Adrenal gland (tissue), 12 donors: Measurements from ENCODE around the gene RBM26. TPM values are rescaled to one million over a fixed set of nuclear protein-coding genes. Genes with fewer than 3 reads are reported as not detected.

Experiments
- DNase-seq, 7 donors: peaks; one replicate each; pipeline ENCODE4 v3.0.0-alpha.2; 2019 to 2020
- H3K27ac ChIP-seq, 5 donors: fragments of 200-600 bp; sonication (generic) in 4 of 5; 1 replicate in 3 of 5; 2 replicates in 2 of 5; pipeline versions ENCODE4 v1.5.1 to v1.8.0; 2016 to 2020; ENCODE audit warnings: mild to moderate bottlenecking in 1 of 5
- H3K27me3 ChIP-seq: fragments of 200-600 bp; 2 replicates; pipeline ENCODE4 v1.8.0; 2021
- H3K36me3 ChIP-seq, 2 donors: fragments of 200-600 bp; replicated peaks in 1 of 2; 1 replicate in 1 of 2; 2 replicates in 1 of 2; pipeline versions ENCODE4 v1.5.1 to v1.8.0; 2018 to 2022
- H3K4me1 ChIP-seq, 2 donors: fragments of 200-600 bp; replicated peaks in 1 of 2; 1 replicate in 1 of 2; 2 replicates in 1 of 2; pipeline versions ENCODE4 v1.5.1 to v1.8.0; 2018 to 2021
- H3K4me3 ChIP-seq, 4 donors: fragments of 200-600 bp; sonication (generic) in 3 of 4; one replicate each; pipeline ENCODE4 v1.5.1; 2016 to 2018
- H3K9me3 ChIP-seq, 3 donors: fragments of 200-600 bp; sonication (generic) in 1 of 3; replicated peaks in 1 of 3; 1 replicate in 2 of 3; 2 replicates in 1 of 3; pipeline versions ENCODE4 v1.5.1 to v1.8.0; 2016 to 2021
- POLR2A ChIP-seq, 2 donors: fragments of 450-650 bp; IDR thresholded peaks; one replicate each; pipeline ENCODE4 v1.6.1; 2017; ENCODE audit warnings: antibody characterized with exemption in 2 of 2, mild to moderate bottlenecking in 2 of 2, moderate library complexity in 1 of 2
- WGBS, 4 donors: extraction: QIAGEN DNeasy Blood & Tissue Kit in 2 of 4; methylation state at CpG; one replicate each; pipeline versions ENCODE4 v1.1.5 to v1.1.7; 2013 to 2017; 5-methylcytosine and 5-hydroxymethylcytosine counted together
- intact Hi-C, 2 donors: fragments of 100-400 bp; cut with DNase I; formaldehyde crosslinking; loops; one replicate each; pipeline versions ENCODE4 v1.14.1 to v1.15.0; 2022 to 2023
- polyA plus RNA-seq, 3 donors: library from polyadenylated mRNA; stranded (reverse); fragments of 200-250 nt in 2 of 3; fragments of 350-450 nt in 1 of 3; fragmentation: Illumina TruSeq in 1 of 3; extraction: RNeasy Lipid Tissue Mini Kit (QIAGEN cat#74804) in 1 of 3; gene quantifications; one replicate each; pipeline ENCODE4 v1.2.3, GENCODE V29; 2013 to 2014
- total RNA-seq, 9 donors: library from RNA; depleted of rRNA in 4 of 9; stranded (reverse); fragments of >200 nt in 4 of 9; fragments of 120-200 nt in 1 of 9; fragmentation: NEBNext Ultra II Directional in 1 of 9; extraction: Animal tissue kit (Norgen Biotek cat#: 25700) in 1 of 9; gene quantifications; one replicate each; pipeline versions ENCODE4 v1.1.0 to v1.2.4, GENCODE V29; 2013 to 2023
- TF ChIP-seq, protein P1 (sequence below), 6 experiments: fragments of 450-650 bp in 4 of 6; fragments of 200-600 bp in 2 of 6; sonication (generic) in 1 of 6; IDR thresholded peaks; 1 replicate in 5 of 6; 2 replicates in 1 of 6; pipeline versions ENCODE4 v1.5.1 to v1.8.0; 2016 to 2021; ENCODE audit warnings: antibody characterized with exemption in 6 of 6, mild to moderate bottlenecking in 2 of 6, moderate library complexity in 1 of 6
- donor health status: healthy with polysubstance abuse.
- donor health status: Bipolar disorder and iron deficiency.
- donor health status: DM: yes; HTN: yes; CAD: no.
- donor health status: DM: no; HTN: no; CAD: no.
- donor health status: DM: no; HTN: no; CAD: no.
- donor health status: DM: yes; HTN: yes; CAD: no.

RBM26 gene
- total and polyA plus RNA-seq, 12 donors, result 18.7 to 62.5 (median 39.7) TPM

DNA sequence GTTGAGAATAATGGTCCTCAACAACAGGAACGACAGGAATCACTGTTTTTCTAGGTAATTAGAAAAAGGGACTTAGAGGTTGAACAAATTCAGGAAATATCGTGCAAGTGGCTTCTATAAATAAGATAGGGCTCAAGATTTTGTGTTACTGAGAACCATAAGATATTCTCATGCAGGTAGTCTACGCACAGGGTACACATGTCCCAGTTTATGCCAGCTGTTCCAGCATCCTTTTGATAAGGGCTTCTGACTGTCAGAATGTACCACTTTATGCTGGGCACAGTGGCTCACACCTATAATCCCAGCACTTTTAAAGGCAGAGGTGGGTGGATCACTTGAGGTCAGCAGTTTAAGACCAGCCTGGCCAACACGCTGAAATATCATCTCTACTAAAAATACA is 32.1 kb downstream of the RBM26 start:
- H3K27ac ChIP-seq, result no peak overlapping the region
- 92 to 98% (median 95%) methylated on average over 4 of the region's 4 CpGs for WGBS, 4 donors
- intact Hi-C loops, result no loop called here
- TF ChIP-seq, protein P1, sequence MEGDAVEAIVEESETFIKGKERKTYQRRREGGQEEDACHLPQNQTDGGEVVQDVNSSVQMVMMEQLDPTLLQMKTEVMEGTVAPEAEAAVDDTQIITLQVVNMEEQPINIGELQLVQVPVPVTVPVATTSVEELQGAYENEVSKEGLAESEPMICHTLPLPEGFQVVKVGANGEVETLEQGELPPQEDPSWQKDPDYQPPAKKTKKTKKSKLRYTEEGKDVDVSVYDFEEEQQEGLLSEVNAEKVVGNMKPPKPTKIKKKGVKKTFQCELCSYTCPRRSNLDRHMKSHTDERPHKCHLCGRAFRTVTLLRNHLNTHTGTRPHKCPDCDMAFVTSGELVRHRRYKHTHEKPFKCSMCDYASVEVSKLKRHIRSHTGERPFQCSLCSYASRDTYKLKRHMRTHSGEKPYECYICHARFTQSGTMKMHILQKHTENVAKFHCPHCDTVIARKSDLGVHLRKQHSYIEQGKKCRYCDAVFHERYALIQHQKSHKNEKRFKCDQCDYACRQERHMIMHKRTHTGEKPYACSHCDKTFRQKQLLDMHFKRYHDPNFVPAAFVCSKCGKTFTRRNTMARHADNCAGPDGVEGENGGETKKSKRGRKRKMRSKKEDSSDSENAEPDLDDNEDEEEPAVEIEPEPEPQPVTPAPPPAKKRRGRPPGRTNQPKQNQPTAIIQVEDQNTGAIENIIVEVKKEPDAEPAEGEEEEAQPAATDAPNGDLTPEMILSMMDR (IDR thresholded peaks at IDR 0.05), result no peak
- peaks cover 0 to 57% of the 10 kb centered on the region in 2 donors for H3K36me3 ChIP-seq
- no peak overlapping the region for H3K4me3 ChIP-seq
- DNase-seq, result no peak
- no peaks in the 10 kb centered on the region for H3K9me3 ChIP-seq
- no peaks in the 10 kb centered on the region for H3K27me3 ChIP-seq
- no peaks in the 10 kb centered on the region for H3K4me1 ChIP-seq

DNA sequence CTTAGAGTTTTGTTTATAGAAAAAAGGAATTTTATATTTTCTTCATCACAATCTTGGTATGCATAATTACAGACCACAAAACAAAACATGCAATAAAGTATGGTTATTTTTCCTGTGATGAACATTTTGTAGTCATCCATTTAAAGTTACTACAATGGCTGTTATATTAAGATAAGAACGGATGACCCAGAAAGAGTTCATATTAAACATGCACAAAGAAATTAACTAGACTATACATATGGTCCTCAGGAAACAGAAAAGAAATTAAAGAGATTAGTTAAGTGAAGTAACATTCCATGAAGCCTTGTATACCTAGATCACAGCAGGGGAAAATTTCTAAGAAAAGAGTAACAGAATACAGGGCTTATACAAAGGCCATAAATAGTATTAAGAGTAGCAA is 36.8 kb downstream of the RBM26 start:
- no peak overlapping the region for H3K27ac ChIP-seq
- no peaks in the 10 kb centered on the region for H3K9me3 ChIP-seq
- DNase-seq, result no peak
- no peak overlapping the region for H3K4me3 ChIP-seq
- 79 to 91% (median 87%) methylated on average over 1 of the region's 1 CpG for WGBS, 4 donors
- H3K36me3 ChIP-seq, result peaks cover 0 to 75% of the 10 kb centered on the region in 2 donors
- no peak for TF ChIP-seq POLR2A (IDR thresholded peaks at IDR 0.05)
- TF ChIP-seq, protein P1 (IDR thresholded peaks at IDR 0.05), result no peak
- intact Hi-C loops, result no loop called here
- no peaks in the 10 kb centered on the region for H3K4me1 ChIP-seq
- no peaks in the 10 kb centered on the region for H3K27me3 ChIP-seq

DNA sequence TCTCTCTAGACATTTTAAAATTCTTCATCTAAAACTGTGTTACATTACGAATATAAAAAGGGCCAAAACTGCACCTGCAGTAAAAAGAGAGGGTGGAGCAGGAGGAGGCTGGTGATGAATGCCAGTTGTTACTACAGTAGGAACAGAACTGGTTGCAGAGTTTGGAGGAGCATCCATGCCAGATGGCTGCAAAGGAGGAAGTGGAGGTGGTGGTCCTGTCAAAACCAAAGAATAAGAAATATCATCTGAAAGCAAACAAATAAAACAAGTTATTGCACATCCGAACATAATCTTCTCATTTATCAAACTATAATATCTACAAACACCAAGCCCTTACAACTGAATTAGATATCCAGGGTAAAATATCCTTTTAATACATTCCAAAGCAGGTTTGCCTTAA is 40.1 kb downstream of the RBM26 start:
- WGBS, 4 donors, result 87 to 91% (median 90%) methylated on average over 2 of the region's 2 CpGs

DNA sequence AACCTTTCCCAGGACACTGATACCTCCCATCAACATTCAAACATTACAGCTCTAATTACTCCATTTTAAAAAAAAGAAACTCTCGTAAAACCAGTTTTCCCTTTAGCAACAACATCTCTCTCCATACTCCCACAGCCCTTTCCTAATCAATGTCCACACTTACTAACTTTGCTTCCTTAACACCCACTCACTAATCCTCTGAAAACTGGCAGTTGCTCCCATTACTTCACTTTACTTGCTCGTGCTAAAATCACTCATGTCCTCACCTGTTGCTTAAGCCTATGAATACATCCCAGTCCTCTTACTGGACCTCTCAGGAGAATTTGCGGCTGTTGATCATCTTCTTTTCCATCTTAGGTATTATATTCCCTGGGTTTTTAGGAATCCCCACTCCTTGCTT is 44.8 kb downstream of the RBM26 start:
- no peaks in the 10 kb centered on the region for H3K27me3 ChIP-seq
- H3K4me3 ChIP-seq, result no peak overlapping the region
- TF ChIP-seq POLR2A (IDR thresholded peaks at IDR 0.05), result no peak
- TF ChIP-seq, protein P1 (IDR thresholded peaks at IDR 0.05), result no peak
- H3K4me1 ChIP-seq, result no peaks in the 10 kb centered on the region
- H3K9me3 ChIP-seq, result no peaks in the 10 kb centered on the region
- intact Hi-C loops, result no loop called here
- no peak for DNase-seq
- peaks cover 0 to 62% of the 10 kb centered on the region in 2 donors for H3K36me3 ChIP-seq
- 95 to 97% (median 95%) methylated on average over 3 of the region's 3 CpGs for WGBS, 4 donors
- H3K27ac ChIP-seq, result no peak overlapping the region

More for the DNA sequence above, 40.1 kb downstream of the RBM26 start:
- H3K4me3 ChIP-seq, result no peak overlapping the region
- intact Hi-C loops, result no loop called here
- no peaks in the 10 kb centered on the region for H3K27me3 ChIP-seq
- H3K9me3 ChIP-seq, result no peaks in the 10 kb centered on the region
- H3K4me1 ChIP-seq, result no peaks in the 10 kb centered on the region
- DNase-seq, result no peak
- TF ChIP-seq, protein P1 (IDR thresholded peaks at IDR 0.05), result no peak
- no peak for TF ChIP-seq POLR2A (IDR thresholded peaks at IDR 0.05)
- H3K27ac ChIP-seq, result no peak overlapping the region
- peaks cover 0 to 84% of the 10 kb centered on the region in 2 donors for H3K36me3 ChIP-seq
